ENCODE data around the gene AKAP8L. TPM values are rescaled to one million over a fixed set of nuclear protein-coding genes. Genes with fewer than 3 reads are reported as not detected.

AKAP8L gene
- total RNA-seq, 1 experiment from 2014 or later, result 123 TPM

- no peaks in the 10 kb centered on the region; a peak in 1 of 5 replicates for H3K9me3 Mint-ChIP-seq
- peaks cover 15% of the 10 kb centered on the region for H3K23me2 ChIP-seq (ENCODE audit: insufficient read length, low read depth, low read length, poor library complexity, severe bottlenecking)
- no peak overlapping the region for H3K56ac ChIP-seq (ENCODE audit: insufficient read length, low read depth, low read length)
- peaks cover 20 to 22% of the 10 kb centered on the region in 2 experiments for H3K4me1 Mint-ChIP-seq
- H3K18ac ChIP-seq (ENCODE audit: insufficient read length, low read depth, low read length), result no peak overlapping the region
- no peak overlapping the region for H2BK5ac ChIP-seq (ENCODE audit: insufficient read length, low read length)
- WGBS (ENCODE audit: extremely low coverage, insufficient read length, low lambda C conversion rate), result no CpG with 5 or more reads among the region's 7 CpGs
- no peak overlapping the region for H3T11ph ChIP-seq (ENCODE audit: low read length)
- no peak overlapping the region for H3K23ac ChIP-seq (ENCODE audit: insufficient read length, low read depth, low read length)
- H2BK120ac ChIP-seq (ENCODE audit: low read depth, low read length, poor library complexity, severe bottlenecking), result no peak overlapping the region
- no peaks in the 10 kb centered on the region for H3K27me3 Mint-ChIP-seq (ENCODE audit: low read depth)
- H4K8ac ChIP-seq (replicated peaks; ENCODE audit: insufficient read length, low read depth, low read length), result no peak overlapping the region
- no peak overlapping the region for H3K27ac ChIP-seq (ENCODE audit: insufficient read length, low read depth, low read length)
- peak overlapping the region; percentile 31 for H3K14ac ChIP-seq (ENCODE audit: insufficient read depth, low read length)
- H4K5ac ChIP-seq (ENCODE audit: insufficient read length, low read depth, low read length), result no peak overlapping the region
- H3K27ac Mint-ChIP-seq, result peak overlapping the region; percentile 84 to 96 (median 92); a peak in 5 of 7 replicates
- H2BK15ac ChIP-seq (ENCODE audit: low read depth, low read length), result no peak overlapping the region
- no peak overlapping the region for H2BK12ac ChIP-seq (ENCODE audit: insufficient read length, low read depth, low read length)
- peak overlapping the region; percentile 65 for H3K4me2 ChIP-seq (ENCODE audit: insufficient read depth, insufficient read length, low read length)
- H4K91ac ChIP-seq (ENCODE audit: insufficient read length, low read depth, low read length), result no peak overlapping the region
- no peaks in the 10 kb centered on the region for H4K20me1 ChIP-seq (ENCODE audit: control insufficient read depth, insufficient read depth, insufficient read length)
- H3K4me1 ChIP-seq (ENCODE audit: insufficient read depth, low read length), result no peaks in the 10 kb centered on the region; the same call in 1 of the 2 replicates
- peaks cover 6% of the 10 kb centered on the region for H3K79me1 ChIP-seq (ENCODE audit: insufficient read depth, low read depth, low read length, poor library complexity, severe bottlenecking)
- peak overlapping the region; percentile 80 for H3K9ac ChIP-seq (ENCODE audit: extremely low read depth, insufficient read length, low read length)
- no peak overlapping the region for H2AFZ ChIP-seq (ENCODE audit: low read length)
- no peak overlapping the region for H2BK20ac ChIP-seq (ENCODE audit: low read depth, low read length, poor library complexity, severe bottlenecking)
- H2AK5ac ChIP-seq (ENCODE audit: insufficient read length, low read length), result no peak overlapping the region
- H3K4me3 Mint-ChIP-seq, result peak overlapping the region; percentile 98 to 99
- no peaks in the 10 kb centered on the region for H3K9me3 ChIP-seq (ENCODE audit: control insufficient read depth, low read depth, low read length)
- H3K79me2 ChIP-seq (ENCODE audit: insufficient read depth, low read length), result peaks cover 4% of the 10 kb centered on the region; the same call in 1 of the 2 replicates
- H3K27me3 ChIP-seq (ENCODE audit: insufficient read depth, low read length), result no peaks in the 10 kb centered on the region
- H3K36me3 Mint-ChIP-seq (ENCODE audit: insufficient read depth in 1 of 3, low read depth in 3 of 3), result peaks cover 12 to 19% (median 13%) of the 10 kb centered on the region in 3 experiments
- no peak for DNase-seq
- no peak for TF ChIP-seq CTCF (conservative IDR thresholded peaks at IDR 0.05)
- H3K4ac ChIP-seq (ENCODE audit: low read depth, low read length), result no peak overlapping the region
Observed at GRCh38 chr19:15431396-15432017, 12.7 kb upstream of the AKAP8L start.
